Dermis blood vessel endothelial cell (primary cell): ENCODE results near the gene C16orf86. TPM values are rescaled to one million over a fixed set of nuclear protein-coding genes. Genes with fewer than 3 reads are reported as not detected.

Source experiments
- DNase-seq: peaks from one replicate; pipeline ENCODE4 v3.0.0; 2010
- total RNA-seq: library from RNA; depleted of rRNA; stranded (reverse); fragments of >200 nt; gene quantifications from 2 replicates; pipeline ENCODE4 v1.2.3, GENCODE V29; 2014

C16orf86 gene
- total RNA-seq, 1 donor from 2014 or later: 3.9 TPM

DNA sequence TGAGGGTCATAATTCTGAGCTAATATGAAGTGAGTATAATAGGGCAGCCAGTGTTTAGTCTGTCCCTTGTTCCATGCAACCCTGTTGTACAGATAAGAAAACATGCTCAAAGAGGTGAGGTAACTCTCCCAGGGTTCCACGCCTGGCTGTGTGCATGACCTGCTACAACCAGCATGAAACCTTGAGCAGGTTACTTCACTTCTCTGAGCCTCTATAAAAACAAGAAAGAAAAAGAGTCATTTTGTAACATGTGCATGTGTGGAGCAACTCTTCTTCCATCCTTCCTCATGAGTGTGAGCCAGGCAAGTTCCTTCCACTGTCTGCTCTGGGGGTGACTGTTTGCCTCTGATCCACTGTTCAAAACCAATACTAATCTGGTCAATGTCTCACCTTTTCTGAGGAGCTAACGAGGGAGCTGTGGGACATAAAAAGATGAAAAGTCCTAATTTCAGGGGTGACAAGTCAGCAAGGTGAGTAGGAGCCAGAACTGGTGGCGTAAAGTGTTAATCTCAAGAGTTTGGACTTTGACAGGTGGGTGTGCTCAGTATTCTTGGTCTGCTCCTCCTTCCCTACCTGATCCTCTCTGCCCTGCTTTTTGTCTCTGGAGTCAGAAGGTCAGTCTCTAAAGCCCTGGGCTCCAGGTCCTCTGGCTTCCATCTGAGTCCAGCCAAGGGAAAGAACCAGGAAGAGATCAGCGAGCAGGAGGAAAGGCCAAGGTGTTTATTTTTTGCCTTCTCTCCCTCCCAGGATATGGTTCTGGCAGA lies 31.0 kb downstream of the C16orf86 start:
- no peak for DNase-seq

DNA sequence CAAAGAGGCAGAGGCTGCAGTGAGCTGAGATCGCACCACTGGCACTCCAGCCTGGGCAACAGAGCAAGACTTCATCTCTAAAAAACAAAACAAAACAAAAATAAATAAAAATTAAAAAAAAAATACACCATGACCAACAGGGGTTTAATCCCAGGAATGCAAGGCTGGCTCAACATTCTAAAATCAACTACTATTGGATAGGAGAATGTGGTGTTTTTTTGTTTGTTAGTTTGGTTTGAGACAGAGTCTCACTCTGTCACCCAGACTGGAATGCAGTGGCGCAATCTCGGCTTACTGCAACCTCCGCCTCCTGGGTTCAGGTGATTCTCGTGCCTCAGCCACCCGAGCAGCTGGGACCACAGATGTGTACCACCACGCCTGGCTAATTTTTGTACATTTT lies 32.7 kb downstream of the C16orf86 start:
- DNase-seq: no peak

DNA sequence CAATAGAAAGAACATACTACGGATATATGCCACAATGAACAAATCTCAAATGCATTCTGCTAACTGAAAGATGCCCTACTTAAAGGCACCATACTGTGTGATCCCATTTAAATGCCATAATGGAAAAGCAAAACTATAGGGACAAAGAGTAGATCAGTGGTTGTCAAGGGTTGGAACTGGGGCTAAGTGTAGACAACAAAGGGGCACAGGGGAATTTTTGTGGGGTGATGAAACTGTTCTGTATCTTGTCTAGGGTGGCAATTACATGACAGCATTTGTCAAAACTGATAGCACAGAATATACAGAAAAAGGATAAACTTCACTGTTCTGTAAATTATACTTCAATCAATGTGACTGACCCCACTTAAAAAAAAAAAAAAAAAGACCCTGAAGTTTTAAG lies 34.8 kb downstream of the C16orf86 start:
- DNase-seq: no peak

DNA sequence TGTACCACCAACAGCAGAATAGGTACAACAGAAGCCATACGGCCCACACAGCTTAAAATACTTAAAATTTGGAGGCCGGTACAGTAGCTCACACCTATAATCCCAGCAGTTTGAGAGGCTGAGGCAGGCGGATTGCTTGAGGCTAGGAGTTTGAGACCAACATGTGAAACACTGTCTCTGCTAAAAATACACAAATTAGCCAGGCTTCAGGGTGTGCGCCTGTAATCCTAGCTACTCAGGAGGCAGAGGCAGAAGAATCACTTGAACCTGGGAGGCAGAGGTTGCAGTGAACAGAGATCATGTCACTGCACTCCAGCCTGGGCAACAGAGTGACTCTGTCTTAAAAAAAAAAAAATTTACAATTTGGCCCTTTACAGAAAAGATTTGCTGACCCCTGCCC lies 35.5 kb downstream of the C16orf86 start:
- no peak for DNase-seq

DNA sequence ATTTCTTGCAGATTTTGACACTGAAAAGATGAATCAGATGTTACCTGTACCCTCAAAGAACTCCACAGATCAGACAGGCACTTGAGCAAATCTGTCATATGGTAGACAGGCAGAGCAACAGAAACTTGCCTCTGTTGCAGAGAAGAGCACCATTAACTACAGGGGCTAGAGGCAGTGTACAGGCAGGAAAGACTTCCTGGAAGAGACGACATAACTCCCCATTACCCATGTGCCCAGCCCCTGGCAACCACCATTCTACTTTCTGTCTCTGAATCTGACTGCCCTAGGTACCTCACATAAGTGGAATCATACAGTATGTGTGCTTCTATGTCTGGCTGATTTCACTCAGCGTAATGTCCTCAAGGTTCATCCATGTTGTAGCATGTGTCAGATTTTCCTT lies 37.0 kb downstream of the C16orf86 start:
- no peak for DNase-seq

DNA sequence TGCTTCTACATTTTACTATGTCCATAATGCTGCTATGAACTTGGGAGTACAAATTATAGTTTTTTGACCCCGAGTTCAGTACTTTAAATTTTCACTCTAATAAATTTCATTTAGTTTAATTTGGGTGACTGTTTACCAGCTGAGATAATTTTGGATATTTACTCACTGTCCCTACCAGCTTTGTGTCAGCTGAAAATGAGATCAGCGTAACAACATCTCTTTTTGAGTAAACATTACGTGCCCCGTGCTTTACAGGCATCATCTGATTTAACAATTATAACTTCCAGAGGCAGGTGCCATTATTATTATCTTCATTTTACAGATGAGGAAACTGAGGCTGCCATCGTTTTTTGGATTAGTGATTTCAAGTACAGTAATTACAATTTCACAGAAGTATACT lies 37.5 kb downstream of the C16orf86 start:
- no peak for DNase-seq

GRCh38 chr16:67707210-67707609 lies 40.6 kb downstream of the C16orf86 start:
- DNase-seq: no peak

- DNase-seq: no peak
Observed at GRCh38 chr16:67707790-67708189, 41.2 kb downstream of the C16orf86 start.

- no peak for DNase-seq
Observed at GRCh38 chr16:67708368-67708771, 41.8 kb downstream of the C16orf86 start.

DNA sequence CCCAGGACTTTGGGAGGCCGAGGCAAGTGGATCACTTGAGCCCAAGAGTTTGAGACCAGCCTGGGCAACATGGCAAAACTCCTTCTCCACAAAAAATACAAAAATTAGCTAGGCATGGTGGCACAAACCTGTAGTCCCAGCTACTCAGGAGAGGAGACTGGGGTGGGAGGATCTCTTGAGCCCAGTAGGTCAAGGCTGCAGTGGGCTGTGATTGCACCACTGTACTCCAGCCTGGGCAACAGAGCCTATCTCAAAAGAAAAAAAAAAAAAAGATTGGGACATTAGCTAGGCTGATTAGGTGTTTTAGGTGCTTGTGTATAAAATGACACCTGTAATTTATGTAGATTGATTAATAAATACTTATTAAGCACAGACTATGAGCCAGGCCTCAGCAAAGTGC lies 42.4 kb downstream of the C16orf86 start:
- no peak for DNase-seq

DNA sequence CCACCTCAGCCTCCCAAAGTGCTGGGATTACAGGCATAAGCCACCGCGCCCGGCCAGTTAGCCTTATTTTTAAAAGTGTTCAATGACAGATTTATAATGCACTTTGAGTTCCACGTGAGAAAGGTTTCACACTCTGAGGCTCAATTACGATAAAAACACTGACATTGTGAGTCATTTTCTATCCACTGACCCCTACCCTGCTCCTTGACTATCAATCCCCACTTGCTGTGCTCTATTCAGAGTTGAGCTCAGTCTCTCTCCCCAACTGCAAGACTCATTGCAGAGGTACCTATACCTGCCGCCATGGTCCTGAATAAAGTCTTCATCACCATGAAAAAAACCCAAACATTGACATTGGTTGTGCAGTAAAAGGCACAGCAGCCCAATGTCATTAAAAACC lies 44.0 kb downstream of the C16orf86 start:
- no peak for DNase-seq

DNA sequence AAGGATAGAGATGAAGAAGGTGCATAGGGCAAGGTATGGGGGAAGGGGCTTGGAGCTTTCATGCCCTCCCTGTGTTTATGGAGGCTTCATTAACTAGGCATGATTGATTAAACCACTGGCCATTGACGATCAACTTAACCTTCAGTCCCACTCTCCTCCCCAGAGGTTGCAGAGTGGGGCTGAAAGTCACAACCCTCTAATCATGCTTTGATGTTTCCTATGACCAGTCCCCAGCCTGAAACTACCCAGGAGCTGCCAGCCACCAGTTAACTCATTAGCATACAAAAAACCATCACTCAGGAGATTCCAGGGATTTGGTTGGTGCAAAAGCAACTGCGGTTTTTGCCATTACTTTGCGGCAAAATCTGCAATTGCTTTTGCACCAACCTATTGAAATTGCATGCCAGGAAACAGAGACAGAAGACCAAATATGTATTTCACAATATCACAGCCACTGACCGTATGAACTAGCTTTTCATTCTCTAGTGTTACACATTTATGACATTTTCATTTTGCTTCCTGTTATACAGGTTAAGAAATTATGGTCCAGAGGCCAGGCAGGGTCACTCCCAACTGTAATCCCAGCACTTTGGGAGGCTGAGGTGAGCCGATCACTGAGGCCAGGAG lies 47.1 kb downstream of the C16orf86 start:
- DNase-seq: no peak

DNA sequence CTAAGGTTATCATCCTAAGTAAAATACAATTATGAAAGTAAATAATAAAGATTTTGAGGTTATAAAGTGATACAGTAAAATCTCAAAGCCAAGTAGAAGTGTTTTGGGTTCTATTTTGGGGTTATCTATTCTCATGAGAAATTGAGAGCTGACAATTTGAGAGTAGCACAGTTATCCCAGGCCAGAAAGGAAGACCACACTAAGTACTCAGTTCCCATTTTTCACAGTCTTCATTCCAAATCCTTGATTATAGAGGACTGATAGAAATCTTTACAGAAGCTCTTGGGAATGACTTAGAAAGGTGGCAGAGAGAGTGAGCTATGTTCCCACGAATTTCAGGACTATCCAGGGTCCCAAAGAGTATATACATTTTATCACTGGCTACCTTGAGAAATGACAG lies 47.9 kb downstream of the C16orf86 start:
- no peak for DNase-seq

DNA sequence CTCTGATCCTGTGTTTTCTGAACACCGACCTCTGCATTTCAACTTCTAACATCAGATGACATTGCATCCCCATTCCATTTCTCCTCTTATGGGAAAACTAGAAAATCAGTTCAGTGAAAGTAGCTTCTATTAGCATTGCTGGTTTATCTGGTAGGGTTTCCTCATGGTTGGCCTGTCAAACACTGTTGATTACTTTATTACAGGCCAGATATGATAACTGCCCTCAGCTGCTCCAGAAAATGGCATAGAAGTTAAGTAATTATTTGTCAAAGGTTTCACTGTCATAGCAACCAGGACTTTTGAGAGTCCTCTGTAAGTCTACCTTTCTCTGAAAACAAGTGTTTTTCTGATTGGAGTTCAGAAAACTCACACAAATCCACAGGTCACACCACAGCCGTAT lies 49.5 kb downstream of the C16orf86 start:
- DNase-seq: no peak

Other genes starting within 250 kb of the C16orf86 start
- 0.23 TPM in 1 of 2 replicates, not detected in the other for gene HSD11B2, start 235.7 kb upstream of the C16orf86 start, total RNA-seq
- 134 and 155 TPM in 2 replicates for gene ATP6V0D1, start 185.7 kb upstream of the C16orf86 start, total RNA-seq
- gene AGRP, start 183.3 kb upstream of the C16orf86 start, total RNA-seq: not detected in 2 replicates
- gene RIPOR1, start 138.0 kb upstream of the C16orf86 start, total RNA-seq: 74.9 and 149 TPM in 2 replicates
- gene CTCF, start 104.3 kb upstream of the C16orf86 start, total RNA-seq: 30.3 and 36.3 TPM in 2 replicates
- gene CARMIL2, start 21.7 kb upstream of the C16orf86 start, total RNA-seq: 0.56 and 0.85 TPM in 2 replicates
- 14.5 and 17.8 TPM in 2 replicates for gene ACD, start 6.6 kb upstream of the C16orf86 start, total RNA-seq
- gene PARD6A, start 5.9 kb upstream of the C16orf86 start, total RNA-seq: 6.3 and 7.0 TPM in 2 replicates
- 18.1 and 20.1 TPM in 2 replicates for gene ENKD1, start 64 bp upstream of the C16orf86 start, total RNA-seq
- gene GFOD2, start 52.5 kb downstream of the C16orf86 start, total RNA-seq: 69.8 and 88.1 TPM in 2 replicates
- 8.2 and 13.5 TPM in 2 replicates for gene RANBP10, start 139.7 kb downstream of the C16orf86 start, total RNA-seq
- gene TSNAXIP1, start 140.1 kb downstream of the C16orf86 start, total RNA-seq: 0.47 and 0.85 TPM in 2 replicates
- 62.3 and 64.0 TPM in 2 replicates for gene THAP11, start 175.5 kb downstream of the C16orf86 start, total RNA-seq
- 176 and 260 TPM in 2 replicates for gene NUTF2, start 180.1 kb downstream of the C16orf86 start, total RNA-seq
- gene CENPT, start 180.9 kb downstream of the C16orf86 start, total RNA-seq: 21.7 and 30.0 TPM in 2 replicates
- 58.2 and 85.1 TPM in 2 replicates for gene EDC4, start 206.2 kb downstream of the C16orf86 start, total RNA-seq
- 0.14 and 0.51 TPM in 2 replicates for gene NRN1L, start 218.1 kb downstream of the C16orf86 start, total RNA-seq
- gene PSKH1, start 226.4 kb downstream of the C16orf86 start, total RNA-seq: 24.7 and 30.8 TPM in 2 replicates